Uterus (tissue), 2 donors: ENCODE results near the gene C1QTNF4.

ENCODE experiments used
- CTCF ChIP-seq, 4 experiments: fragments of 200-600 bp in 2 of 4; fragments of 450-650 bp in 2 of 4; sonication (generic) in 2 of 4; IDR thresholded peaks; one replicate each; pipeline ENCODE4 v1.5.1; 2016 to 2019; ENCODE audit warnings: antibody characterized with exemption in 4 of 4, mild to moderate bottlenecking in 2 of 4, moderate library complexity in 1 of 4
- POLR2A ChIP-seq, 2 donors: fragments of 450-650 bp; IDR thresholded peaks; one replicate each; pipeline ENCODE4 v1.6.1; 2016; ENCODE audit warnings: antibody characterized with exemption in 2 of 2, mild to moderate bottlenecking in 1 of 2, moderate library complexity in 1 of 2

DNA sequence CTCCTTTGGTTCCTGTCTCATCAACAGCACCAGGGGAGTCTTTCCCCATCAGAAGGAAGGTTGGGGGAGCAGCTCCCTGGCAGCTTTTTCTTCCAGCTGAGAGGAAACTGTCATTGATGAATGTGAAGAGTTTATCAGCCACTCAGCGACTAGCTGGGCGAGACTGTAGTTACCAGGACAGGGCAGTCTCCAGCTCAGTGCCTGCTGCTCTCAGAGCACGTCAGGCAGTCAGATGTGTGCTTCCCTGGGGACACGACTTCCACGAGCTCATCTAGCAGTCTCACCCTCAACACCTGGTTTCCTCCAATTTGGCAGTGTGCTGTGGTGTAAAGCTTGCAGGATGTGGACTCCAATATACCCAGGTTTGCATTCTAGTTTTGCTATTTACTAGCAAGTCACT, 12.5 kb upstream of the C1QTNF4 start:
- no peak for TF ChIP-seq CTCF (IDR thresholded peaks at IDR 0.05)
- no peak for TF ChIP-seq POLR2A (IDR thresholded peaks at IDR 0.05)
